AG09319 (cell line): ENCODE measurements around the gene ZSWIM1.

Experiments
- DNase-seq: peaks from one replicate; pipeline ENCODE4 v3.0.0-alpha.2; 2010; ENCODE audit warnings: low read depth; ENCODE audit errors: extremely low read depth
- TF ChIP-seq, protein P1 (sequence below): IDR thresholded peaks from 2 replicates; pipeline ENCODE4 v1.5.1; 2011; ENCODE audit warnings: low read depth, mild to moderate bottlenecking, inconsistent platforms, low read length, moderate library complexity

ZSWIM1 gene

DNA sequence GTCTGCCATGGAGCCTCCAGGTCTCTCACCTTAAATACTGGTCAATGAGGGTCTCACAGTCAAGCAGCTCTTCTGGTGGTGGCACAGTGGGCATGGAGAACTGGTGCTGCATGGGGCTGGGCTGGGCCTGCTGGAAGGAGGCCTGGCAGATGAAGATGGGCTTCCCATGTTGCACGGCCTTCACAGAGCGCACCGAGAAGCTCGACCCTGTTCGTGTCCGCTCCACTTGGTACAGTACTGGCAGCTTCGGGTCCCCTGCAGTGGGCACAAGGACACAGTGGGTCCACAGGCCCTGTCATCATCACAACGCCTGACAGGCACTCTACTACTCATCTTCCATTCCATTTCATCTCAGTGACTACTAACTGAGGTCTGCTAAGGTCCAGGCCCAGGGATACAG, 32.6 kb upstream of the ZSWIM1 start:
- TF ChIP-seq, protein P1, sequence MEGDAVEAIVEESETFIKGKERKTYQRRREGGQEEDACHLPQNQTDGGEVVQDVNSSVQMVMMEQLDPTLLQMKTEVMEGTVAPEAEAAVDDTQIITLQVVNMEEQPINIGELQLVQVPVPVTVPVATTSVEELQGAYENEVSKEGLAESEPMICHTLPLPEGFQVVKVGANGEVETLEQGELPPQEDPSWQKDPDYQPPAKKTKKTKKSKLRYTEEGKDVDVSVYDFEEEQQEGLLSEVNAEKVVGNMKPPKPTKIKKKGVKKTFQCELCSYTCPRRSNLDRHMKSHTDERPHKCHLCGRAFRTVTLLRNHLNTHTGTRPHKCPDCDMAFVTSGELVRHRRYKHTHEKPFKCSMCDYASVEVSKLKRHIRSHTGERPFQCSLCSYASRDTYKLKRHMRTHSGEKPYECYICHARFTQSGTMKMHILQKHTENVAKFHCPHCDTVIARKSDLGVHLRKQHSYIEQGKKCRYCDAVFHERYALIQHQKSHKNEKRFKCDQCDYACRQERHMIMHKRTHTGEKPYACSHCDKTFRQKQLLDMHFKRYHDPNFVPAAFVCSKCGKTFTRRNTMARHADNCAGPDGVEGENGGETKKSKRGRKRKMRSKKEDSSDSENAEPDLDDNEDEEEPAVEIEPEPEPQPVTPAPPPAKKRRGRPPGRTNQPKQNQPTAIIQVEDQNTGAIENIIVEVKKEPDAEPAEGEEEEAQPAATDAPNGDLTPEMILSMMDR: no peak
- no peak for DNase-seq

DNA sequence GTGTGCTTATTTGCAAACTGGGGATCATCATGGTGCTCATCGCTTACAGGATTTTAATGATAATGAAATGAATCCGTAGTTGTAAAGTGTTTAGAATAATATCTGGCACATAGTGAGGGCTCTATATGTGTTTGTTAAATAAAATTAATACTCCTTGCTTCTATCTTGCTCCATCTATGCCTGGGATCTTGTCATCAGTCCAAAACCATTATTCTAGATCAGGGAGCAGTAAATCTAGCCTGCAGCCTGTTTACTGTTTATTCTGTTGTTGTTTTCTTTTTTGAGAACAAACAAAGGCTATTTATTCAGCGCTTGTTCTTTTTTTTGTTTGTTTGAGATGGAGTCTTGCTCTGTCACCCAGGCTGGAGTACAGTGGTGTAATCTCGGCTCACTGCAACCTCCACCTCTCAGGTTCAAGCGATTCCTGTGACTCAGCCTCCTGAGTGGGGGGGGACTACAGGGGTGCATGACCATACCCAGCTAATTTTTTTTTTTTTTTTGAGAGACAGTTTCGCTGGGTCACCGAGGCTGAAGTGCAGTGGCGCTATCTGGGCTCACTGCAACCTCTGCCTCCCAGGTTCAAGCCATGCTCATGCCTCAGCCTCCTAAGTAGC, 32.0 kb upstream of the ZSWIM1 start:
- TF ChIP-seq, protein P1: no peak
- DNase-seq: no peak

DNA sequence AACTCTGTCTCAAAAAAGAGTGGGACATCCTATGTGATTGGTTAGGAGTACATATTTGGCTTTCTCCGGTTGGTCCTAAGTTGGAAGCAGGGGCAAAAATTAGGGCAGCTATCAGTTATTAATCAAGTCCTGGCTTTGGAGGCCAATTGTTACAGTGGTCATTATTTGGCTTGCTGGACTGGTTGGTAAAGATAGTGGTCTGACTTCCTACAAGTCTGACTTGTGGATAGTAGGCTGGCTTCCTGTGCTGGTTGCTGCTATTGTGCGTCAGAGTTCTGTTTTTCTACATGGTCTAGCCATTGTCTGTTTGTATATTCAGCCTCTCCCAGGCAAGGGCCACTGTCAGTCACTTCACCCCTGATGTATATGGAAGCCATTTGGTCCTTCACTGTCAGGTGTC, 30.8 kb upstream of the ZSWIM1 start:
- TF ChIP-seq, protein P1: no peak
- no peak for DNase-seq

DNA sequence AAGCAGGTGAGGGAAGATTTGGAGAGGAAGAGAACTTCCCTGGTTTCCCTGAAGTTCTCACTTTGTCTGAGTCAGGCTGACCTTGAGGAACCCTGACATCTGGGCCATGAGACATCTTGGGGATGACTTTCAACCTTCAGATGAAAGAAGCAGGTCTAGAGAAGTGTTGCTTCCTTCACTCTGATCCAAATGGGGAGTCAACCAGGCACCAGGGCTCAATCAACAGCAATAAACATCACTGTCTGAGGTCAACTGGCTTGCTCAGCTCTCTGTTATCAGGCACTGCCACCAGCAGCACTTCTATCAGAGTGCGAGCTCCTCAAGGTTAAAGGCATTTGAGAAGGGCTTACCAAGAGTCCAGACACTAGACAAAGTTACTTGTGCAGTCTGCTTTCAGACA, 30.1 kb upstream of the ZSWIM1 start:
- TF ChIP-seq, protein P1: no peak

DNA sequence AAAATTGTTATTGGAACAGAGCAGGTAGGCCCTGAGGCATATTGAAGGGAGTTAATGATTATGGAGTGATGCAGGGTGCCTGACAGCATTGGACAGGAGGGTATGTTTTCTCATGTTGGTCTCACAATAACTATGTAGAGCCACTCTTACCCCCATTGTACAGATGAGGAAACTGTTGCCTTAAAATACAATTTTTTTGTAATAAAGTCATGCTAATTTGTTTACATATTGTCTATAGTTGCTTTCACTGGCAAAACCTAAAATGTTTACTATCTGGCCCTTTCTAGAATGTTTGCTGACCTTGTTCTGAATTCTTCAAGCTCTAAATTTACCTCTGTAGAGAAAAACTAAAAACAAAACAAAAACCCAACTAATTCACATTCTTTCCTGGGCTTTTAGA, 29.5 kb upstream of the ZSWIM1 start:
- TF ChIP-seq, protein P1: no peak

More for the DNA sequence above, 30.1 kb upstream of the ZSWIM1 start:
- DNase-seq: no peak

DNA sequence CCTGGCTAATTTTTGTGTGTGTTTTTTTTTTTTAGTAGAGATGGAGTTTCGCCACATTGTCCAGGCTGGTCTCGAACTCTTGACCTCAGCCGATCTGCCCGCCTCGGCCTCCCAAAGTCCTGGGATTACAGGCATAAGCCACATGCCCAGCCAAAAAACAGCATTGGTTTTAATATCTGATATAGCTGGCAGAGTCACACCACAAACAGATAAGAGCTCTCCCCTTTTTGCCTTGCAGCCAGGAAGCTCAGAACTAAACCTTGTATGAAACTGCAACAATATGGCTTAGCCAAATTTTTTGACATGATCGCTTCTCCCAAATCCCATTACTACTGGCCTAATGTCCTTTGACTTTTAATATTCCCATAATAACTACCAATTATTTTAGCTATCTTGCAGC, 28.7 kb upstream of the ZSWIM1 start:
- DNase-seq: no peak
- TF ChIP-seq, protein P1: no peak

More for the DNA sequence above, 29.5 kb upstream of the ZSWIM1 start:
- DNase-seq: no peak

DNA sequence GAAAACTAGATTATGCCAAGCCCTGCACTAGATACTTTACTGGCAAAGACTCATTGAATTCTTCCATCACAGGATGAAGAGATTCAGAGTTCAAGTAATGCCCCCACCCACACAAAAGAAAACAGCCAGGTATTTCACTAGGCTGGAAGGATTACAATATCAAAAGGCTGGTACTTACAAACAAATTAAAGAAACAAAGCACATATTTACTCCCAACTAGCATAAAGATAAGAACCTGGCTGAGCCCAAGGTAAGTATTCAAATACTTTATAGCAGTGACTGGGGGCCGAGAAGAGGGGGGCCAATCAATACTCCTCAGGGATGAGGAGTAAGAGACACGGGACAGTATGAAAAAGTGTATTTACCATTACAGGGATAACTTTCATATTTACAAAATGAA, 27.5 kb upstream of the ZSWIM1 start:
- DNase-seq: no peak
- TF ChIP-seq, protein P1: no peak
